22Rv1 (cell line): ENCODE results near the gene SLC2A4RG.
A peak's percentile ranks its signal among the peaks of the same experiment; 100 is the strongest.

Experiments
- H3K27ac ChIP-seq: fragments of 450-650 bp; 2 replicates; pipeline ENCODE4 v1.5.1; 2017
- ZFX ChIP-seq: fragments of 450-650 bp; IDR thresholded peaks from 2 replicates; pipeline ENCODE4 v1.6.1; 2017; ENCODE audit warnings: antibody characterized with exemption, borderline replicate concordance
- TF ChIP-seq, protein P1 (sequence below): fragments of 450-650 bp; IDR thresholded peaks from 2 replicates; pipeline ENCODE4 v1.5.1; 2017; ENCODE audit warnings: mild to moderate bottlenecking

SLC2A4RG gene, protein sequence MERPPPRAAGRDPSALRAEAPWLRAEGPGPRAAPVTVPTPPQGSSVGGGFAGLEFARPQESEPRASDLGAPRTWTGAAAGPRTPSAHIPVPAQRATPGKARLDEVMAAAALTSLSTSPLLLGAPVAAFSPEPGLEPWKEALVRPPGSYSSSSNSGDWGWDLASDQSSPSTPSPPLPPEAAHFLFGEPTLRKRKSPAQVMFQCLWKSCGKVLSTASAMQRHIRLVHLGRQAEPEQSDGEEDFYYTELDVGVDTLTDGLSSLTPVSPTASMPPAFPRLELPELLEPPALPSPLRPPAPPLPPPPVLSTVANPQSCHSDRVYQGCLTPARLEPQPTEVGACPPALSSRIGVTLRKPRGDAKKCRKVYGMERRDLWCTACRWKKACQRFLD

DNA sequence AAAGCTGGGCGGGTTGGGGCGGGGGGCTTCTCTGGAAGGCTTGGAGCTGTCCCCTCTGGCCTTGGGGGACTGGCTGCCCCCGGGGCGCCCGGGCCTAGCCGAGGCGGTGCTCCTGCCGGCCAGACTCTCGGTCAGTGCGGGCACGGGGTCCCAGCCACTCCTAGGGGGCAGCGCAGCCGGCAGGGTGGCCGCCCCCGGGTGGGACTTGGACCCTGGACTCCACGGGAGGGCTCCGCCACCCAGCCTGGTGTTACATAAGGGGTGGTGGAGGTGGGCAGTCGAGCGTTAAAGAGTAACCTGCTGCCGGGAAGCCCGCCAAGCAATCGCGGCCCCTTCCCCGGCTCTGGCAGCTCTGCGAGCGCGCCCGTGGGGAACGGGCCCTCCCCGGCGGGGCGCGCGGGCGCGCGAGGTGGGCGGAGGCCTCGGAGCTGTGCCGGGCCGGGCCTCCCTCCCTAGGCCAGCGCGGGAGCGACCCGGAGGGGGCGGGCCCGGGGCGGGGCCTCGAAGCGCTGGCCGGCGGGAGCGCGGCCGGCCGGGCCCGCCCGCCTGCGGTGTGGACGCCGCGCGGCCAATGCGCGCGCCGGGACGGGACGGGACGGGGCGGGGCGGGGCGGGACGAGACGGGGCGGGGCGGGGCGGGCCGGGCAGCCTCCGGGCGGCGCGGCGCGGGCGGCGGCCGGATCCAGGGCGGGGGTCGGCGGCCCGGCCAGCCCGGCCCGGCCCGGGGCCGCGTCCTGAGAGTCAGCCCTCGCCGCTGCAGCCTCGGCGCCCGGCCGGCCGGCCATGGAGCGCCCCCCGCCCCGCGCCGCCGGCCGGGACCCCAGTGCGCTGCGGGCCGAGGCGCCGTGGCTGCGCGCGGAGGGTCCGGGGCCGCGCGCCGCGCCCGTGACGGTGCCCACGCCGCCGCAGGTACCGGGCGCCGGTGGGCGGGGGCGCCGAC lies at the start of gene SLC2A4RG:
TSS of gene SLC2A4RG (plus strand) at position 647 of the 940 bp plus-strand sequence. CDS start at position 784, 137 bp downstream.
- H3K27ac ChIP-seq, result peak within 1 kb of the TSS; percentile 98
- no peak for TF ChIP-seq ZFX
- TF ChIP-seq, protein P1, sequence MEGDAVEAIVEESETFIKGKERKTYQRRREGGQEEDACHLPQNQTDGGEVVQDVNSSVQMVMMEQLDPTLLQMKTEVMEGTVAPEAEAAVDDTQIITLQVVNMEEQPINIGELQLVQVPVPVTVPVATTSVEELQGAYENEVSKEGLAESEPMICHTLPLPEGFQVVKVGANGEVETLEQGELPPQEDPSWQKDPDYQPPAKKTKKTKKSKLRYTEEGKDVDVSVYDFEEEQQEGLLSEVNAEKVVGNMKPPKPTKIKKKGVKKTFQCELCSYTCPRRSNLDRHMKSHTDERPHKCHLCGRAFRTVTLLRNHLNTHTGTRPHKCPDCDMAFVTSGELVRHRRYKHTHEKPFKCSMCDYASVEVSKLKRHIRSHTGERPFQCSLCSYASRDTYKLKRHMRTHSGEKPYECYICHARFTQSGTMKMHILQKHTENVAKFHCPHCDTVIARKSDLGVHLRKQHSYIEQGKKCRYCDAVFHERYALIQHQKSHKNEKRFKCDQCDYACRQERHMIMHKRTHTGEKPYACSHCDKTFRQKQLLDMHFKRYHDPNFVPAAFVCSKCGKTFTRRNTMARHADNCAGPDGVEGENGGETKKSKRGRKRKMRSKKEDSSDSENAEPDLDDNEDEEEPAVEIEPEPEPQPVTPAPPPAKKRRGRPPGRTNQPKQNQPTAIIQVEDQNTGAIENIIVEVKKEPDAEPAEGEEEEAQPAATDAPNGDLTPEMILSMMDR, result no peak

DNA sequence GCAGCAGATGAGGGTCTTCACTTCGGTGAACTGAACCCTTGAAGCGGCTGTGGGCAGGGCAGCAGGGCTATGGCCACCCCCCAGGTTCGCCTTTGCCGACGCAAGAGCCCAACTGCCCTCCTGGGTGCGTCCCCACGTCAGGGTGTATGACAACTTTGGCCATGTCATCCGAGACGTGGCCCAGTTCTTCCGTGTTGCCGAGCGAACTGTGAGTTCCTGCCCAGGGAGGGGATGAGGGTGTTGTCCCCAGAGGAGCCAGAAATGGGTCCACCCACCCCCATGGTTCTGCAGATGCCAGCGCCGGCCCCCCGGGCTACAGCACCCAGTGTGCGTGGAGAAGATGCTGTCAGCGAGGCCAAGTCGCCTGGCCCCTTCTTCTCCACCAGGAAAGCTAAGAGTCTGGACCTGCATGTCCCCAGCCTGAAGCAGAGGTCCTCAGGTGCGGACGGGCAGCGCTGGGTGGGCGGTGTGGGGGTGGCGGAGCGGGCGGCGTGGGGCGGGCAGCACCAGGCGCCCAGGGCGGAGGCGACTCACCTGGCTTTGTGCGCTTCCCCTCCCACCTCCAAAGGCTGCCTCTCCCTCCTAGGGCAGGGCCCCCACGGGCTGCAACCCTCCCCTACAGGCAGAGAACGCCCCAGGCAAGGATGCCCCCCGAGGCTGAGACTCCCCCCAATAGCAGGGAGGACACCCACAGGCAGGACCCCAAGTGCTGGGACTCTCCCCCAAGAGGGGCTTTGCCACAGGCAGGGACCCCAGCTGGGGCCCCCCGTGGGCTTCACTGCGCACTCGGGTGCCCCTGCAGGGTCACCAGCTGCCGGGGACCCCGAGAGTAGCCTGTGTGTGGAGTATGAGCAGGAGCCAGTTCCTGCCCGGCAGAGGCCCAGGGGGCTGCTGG lies 49.3 kb upstream of the SLC2A4RG start:
- H3K27ac ChIP-seq, result peak overlapping the region; percentile 42
- TF ChIP-seq ZFX, result no peak
- TF ChIP-seq, protein P1, result no peak

DNA sequence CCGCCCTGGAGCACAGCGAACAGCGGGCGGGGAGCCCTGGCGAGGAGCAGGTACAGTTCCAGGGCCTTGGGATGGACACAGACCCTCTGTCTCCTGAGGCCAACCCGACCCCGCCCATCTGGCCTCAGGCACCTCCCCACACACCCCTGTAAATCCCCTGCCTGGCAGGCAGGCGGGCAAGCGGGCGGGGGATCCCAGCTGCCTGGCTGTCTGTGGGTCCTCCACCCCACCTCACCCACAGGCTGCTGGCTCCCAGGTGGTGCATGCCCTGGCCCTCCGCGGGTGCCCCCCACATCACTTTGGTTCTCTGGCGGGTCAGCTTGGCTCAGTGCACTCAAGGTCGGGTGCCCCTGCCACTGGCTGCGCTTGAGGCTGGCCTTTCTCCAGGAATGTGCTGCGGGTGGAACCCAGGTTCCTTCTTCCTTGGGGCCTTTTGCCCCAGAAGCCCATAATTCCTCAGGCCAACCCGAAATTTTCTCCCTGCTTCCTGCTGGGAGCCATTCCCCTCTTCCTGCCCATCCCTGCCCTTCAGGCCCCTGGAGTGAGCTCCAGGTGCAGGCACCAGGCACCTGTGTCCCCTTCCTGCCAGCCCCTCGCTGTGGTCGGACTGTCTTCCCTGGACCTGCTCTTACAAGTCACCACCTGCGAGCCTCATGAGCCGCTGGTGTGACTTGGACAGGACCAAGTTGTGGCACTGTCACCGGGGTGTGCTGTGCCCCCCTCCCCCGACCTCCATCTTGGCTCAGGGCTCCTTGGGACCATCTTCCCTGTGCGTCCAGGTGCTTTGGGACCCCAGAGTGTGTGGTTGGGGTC lies 48.5 kb upstream of the SLC2A4RG start:
- H3K27ac ChIP-seq, result peak overlapping the region; percentile 42
- TF ChIP-seq, protein P1, result no peak
- no peak for TF ChIP-seq ZFX

DNA sequence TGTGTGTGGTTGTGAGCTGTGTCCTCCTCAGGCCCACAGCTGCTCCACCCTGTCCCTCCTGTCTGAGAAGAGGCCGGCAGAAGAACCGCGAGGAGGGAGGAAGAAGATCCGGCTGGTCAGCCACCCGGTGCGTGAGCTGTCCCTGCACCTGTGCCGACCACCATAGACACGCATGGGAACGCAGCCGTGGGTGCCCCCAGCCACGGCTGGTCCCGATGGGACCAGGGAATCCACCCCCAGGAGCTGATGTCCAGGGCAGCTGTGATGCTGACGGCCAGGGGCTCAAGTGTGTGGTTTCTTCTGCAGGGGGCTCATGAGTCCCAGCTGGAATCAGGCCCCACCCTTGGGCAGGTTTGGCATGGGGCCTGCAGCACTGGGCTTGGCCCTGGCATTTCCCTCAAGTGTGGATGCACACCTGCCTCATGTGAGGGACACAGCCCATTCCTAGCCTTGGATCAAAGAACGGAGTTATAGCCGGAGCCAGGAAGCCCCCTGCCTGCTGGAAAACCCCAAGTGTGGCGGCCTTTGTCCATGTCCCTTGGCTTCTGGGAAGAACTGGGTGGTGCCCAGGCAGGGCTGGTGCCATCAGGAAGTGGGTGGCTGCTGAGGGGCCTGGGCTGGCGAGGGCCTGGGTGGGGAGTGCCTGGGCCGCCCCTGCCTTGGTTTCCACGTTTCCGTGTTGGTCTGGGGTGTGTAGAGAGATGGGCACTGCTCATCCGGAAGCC lies 47.7 kb upstream of the SLC2A4RG start:
- no peak for TF ChIP-seq ZFX
- TF ChIP-seq, protein P1, result no peak
- peak overlapping the region; percentile 42 for H3K27ac ChIP-seq

DNA sequence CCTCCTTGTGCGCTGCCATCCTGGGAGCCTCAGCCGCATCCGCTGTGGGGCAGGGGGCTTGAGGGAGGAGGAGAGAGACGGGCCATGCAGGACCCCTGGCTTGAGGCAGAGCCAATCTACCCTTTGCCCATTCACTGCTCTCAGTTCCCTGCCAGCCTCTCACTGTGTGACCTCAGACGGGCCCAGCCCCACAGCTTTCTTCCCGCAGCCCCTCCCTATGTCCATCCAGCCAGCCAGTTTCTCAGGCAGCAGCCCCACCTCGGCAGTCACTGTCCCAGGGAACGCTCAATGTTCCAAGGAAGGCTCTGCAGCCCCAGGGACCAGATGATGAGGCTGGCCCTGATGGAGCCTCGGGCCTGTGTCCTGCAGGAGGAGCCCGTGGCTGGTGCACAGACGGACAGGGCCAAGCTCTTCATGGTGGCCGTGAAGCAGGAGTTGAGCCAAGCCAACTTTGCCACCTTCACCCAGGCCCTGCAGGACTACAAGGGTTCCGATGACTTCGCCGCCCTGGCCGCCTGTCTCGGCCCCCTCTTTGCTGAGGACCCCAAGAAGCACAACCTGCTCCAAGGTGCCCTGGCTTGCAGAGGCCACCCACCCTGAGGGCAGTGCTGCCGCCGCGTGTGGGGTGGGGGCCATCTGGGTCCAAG lies 47.0 kb upstream of the SLC2A4RG start:
- TF ChIP-seq, protein P1, result no peak
- no peak for TF ChIP-seq ZFX
- peak overlapping the region; percentile 42 for H3K27ac ChIP-seq
